Measurements from ENCODE around the gene CSTF3. TPM values are rescaled to one million over a fixed set of nuclear protein-coding genes. Genes with fewer than 3 reads are reported as not detected.

Gene CSTF3
- total RNA-seq, 2 experiments from 2014 or later = 31.7 to 33.7 TPM

DNA sequence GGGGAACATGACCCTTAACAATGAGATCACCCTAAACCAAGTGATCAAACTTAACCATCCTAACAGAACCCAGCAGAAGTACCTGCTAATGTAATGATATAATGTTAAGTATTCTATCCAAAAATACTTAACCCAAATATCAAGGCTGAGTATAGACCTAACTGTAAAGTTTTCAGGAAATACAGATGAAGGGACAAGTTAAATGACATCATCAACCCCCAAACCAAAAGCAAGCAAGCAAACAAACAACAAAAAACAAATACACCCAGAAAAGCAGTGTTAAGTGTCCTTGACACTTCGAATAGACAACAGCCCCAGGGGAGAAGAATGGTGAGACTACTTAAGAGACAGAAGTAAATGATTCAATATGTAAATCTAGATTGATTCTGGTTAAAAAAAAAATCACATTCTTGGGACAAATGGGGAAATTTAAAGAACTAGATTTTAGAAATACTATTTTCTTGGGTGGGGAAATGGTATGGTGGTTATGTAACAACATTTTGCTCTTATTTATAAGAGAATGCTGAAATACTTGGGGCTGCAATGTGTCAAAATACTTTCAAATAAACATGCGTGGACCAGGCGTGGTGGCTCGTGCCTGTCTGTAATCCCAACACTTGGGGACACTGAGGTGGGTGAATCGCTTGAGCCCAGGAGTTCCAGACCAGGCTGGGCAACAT is 2.5 kb downstream of the CSTF3 start:
- Mint-ChIP-seq H3K4me1 (ENCODE audit: low read depth) (peaks cover 53% of the 10 kb centered on the region), H3K36me3 (peaks cover 29% of the 10 kb centered on the region), H3K9me3 (no peaks in the 10 kb centered on the region), H3K4me3 (peak overlapping the region; percentile 52), H3K27me3 (no peaks in the 10 kb centered on the region), H3K27ac (no peak overlapping the region)
- no peak for DNase-seq
- ChIA-PET POLR2A (no interaction called here), CTCF (interaction anchor here (1.1 kb wide), 1 partner anchor 648 kb away, joined by 3 read pairs; no protein-coding TSS in a partner anchor)
- intact Hi-C loops (cut with micrococcal nuclease) = no loop called here

DNA sequence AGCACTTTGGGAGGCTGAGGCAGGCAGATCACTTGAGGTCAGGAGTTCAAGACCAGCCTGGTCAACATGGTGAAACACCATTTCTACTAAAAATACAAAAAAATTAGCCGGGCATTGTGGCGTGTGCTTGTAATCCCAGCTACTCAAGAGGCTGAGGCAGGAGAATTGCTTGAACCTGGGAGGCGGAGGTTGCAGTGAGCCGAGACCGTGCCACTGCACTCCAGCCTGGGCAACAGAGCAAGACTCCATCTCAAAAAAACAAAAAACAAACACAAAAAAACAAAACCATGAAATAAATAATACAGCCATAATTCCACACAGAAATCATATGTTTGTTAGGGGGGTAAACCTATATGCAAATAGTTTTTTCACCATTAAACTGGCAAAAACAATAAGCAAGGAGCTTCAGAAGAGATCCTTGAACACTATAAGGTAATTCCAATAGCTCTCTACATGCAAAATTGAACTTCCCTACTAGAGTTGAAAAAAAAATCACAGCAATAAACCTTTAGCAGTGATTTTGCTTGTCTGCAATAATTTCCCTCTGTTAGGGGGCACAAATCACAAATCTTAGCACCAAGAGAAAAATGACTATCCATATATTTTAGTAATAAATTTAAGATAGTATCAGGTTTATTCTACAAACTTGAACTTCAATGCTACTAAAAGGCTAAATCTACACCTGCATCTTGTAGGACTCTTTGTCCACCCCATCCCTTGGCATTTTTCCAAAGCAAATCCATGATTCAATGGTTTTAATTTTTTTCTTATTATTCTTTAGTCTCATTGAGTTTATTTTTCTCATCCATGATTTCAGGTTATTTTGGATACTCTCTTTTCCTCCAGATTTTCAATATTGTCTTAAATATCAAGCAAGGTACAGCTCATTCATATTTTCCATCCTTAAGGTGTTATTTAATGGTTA is 3.9 kb downstream of the CSTF3 start:
- Mint-ChIP-seq H3K4me1 (ENCODE audit: low read depth) (peaks cover 55% of the 10 kb centered on the region), H3K4me3 (no peak overlapping the region), H3K27me3 (no peaks in the 10 kb centered on the region), H3K9me3 (no peaks in the 10 kb centered on the region), H3K27ac (no peak overlapping the region), H3K36me3 (peaks cover 29% of the 10 kb centered on the region)
- ChIA-PET POLR2A (no interaction called here), CTCF (no interaction called here)
- intact Hi-C loops (cut with micrococcal nuclease) = no loop called here
- no peak for DNase-seq

DNA sequence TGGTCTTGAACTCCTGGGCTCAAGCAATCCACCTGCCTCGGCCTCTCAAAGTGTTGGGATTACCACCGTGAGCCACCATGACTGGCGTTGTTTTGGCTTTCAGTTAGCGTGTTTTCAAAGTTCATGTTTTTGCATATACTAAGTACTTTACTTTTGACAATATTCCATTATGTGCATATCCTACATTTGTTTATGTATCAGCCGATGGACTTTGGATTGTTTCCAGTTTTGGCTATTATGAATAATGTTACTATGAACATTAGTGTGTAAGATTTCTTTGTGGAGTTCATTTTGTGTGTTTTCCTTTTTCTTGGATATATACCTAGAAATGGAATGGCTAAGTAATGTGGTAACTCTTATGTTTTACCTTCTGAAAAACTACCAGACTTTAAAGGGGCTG is 9.9 kb downstream of the CSTF3 start:
- no peak overlapping the region for H3K4me3 Mint-ChIP-seq
- CTCF ChIA-PET = no interaction called here
- H3K4me1 Mint-ChIP-seq (ENCODE audit: low read depth) = peaks cover 21% of the 10 kb centered on the region
- H3K27ac Mint-ChIP-seq = no peak overlapping the region
- no peaks in the 10 kb centered on the region for H3K9me3 Mint-ChIP-seq
- intact Hi-C loops (cut with micrococcal nuclease) = no loop called here
- DNase-seq = no peak
- POLR2A ChIA-PET = no interaction called here
- H3K36me3 Mint-ChIP-seq = peaks cover 15% of the 10 kb centered on the region
- no peaks in the 10 kb centered on the region for H3K27me3 Mint-ChIP-seq

DNA sequence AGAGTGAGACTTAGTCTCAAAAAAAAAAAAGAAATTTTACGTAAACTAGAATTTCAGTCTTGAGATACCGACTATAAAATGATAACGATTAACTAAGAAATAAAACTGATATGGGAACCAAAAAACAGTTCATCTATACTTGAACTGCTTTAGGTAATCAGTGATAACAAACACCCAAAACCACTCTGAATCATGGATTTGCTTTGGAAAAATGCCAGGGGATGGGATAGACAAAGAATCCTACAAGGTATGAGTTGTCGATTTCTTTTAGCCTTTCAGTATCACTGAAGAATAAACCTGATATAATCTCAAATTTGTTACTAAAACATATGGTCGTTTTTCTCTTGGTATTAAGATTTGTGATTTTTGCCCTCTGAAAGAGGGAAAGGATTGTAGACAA is 13.7 kb downstream of the CSTF3 start:
- H3K27me3 Mint-ChIP-seq = no peaks in the 10 kb centered on the region
- no peak overlapping the region for H3K4me3 Mint-ChIP-seq
- DNase-seq = no peak
- H3K9me3 Mint-ChIP-seq = no peaks in the 10 kb centered on the region
- peaks cover 10% of the 10 kb centered on the region for H3K4me1 Mint-ChIP-seq (ENCODE audit: low read depth)
- H3K36me3 Mint-ChIP-seq = peaks cover 8% of the 10 kb centered on the region
- intact Hi-C loops (cut with micrococcal nuclease) = no loop called here
- ChIA-PET CTCF (interaction anchor here (0.6 kb wide), 1 partner anchor 14 kb away, joined by 3 read pairs; no protein-coding TSS in a partner anchor), POLR2A (no interaction called here)
- H3K27ac Mint-ChIP-seq = no peak overlapping the region

DNA sequence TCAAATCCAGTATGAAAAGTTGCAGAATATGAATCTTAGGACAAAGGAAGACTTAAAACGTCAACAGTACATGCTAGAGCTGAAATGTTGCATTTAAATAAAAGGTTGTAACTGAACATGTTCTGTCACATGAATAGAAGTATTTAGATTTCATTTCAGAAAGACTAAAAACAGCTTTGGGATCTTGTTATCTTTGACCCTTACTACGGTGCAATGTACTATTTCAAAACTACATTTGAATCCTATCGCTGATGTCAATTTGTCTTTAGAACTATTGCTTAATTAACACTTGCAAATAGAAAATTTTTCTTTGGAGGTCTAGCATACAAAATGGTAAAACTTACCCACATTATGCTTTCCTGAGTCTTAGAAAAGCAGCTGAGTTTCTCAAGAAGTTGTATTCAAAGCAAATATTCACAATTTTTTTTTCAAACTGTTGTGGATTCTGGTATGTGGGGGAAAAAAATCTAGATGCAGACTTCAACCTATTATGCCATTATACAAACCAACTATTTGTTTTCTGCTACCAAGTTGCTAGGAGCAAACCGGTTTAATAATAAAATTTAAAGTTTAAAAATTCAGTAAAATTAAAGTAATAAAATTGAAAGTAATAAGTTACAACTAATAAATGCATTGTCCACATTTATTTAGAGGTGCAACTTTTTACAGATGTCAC is 25.4 kb downstream of the CSTF3 start:
- H3K4me1 Mint-ChIP-seq (ENCODE audit: low read depth) = no peaks in the 10 kb centered on the region
- ChIA-PET CTCF (interaction anchor here (2.2 kb wide), 1 partner anchor 70 kb away, joined by 6 read pairs; no protein-coding TSS in a partner anchor), POLR2A (no interaction called here)
- no peak overlapping the region for H3K27ac Mint-ChIP-seq
- intact Hi-C loops (cut with micrococcal nuclease) = no loop called here
- DNase-seq = no peak
- H3K9me3 Mint-ChIP-seq = no peaks in the 10 kb centered on the region
- peaks cover 10% of the 10 kb centered on the region for H3K36me3 Mint-ChIP-seq
- H3K27me3 Mint-ChIP-seq = no peaks in the 10 kb centered on the region
- H3K4me3 Mint-ChIP-seq = no peak overlapping the region

DNA sequence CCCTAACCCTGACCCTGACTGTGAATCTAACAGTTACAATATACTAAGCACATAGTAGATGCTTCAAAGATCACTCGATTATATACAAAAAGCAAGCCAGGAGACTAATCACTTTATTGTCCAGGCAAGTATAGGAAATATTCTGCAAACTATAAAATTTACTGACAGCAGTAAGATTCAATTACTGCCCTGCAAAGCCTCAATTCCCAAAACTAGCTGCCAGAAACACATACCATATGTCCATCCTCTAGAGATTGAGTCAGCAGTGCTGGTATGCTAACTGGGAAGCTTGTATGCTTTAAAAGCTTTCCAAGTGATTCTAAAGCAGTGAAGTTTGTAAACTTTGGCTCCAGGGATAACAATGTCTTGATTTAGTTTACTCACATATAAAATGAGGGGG is 26.1 kb downstream of the CSTF3 start:
- no peaks in the 10 kb centered on the region for H3K4me1 Mint-ChIP-seq (ENCODE audit: low read depth)
- DNase-seq = no peak
- H3K27ac Mint-ChIP-seq = no peak overlapping the region
- H3K27me3 Mint-ChIP-seq = no peaks in the 10 kb centered on the region
- ChIA-PET POLR2A (no interaction called here), CTCF (no interaction called here)
- peaks cover 6% of the 10 kb centered on the region for H3K36me3 Mint-ChIP-seq
- no peaks in the 10 kb centered on the region for H3K9me3 Mint-ChIP-seq
- intact Hi-C loops (cut with micrococcal nuclease) = no loop called here
- no peak overlapping the region for H3K4me3 Mint-ChIP-seq

DNA sequence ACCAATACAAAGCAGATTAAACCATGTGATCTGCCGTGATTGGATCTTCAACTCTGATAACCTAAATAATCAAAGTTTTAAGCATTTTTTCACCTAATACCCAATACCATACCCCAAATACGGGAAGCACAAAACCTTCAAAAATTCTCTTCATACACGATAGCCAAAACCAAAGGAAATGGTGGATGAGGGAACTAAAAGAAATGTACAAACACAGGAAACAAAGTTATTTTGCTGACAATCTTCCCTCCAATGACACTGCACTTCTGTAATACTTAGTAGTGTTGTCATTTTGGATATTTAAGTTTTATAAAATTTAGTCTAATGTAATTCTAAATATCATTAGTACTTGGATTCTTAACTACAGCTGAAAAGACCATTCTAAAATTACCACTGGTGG is 27.0 kb downstream of the CSTF3 start:
- ChIA-PET POLR2A (no interaction called here), CTCF (no interaction called here)
- H3K4me3 Mint-ChIP-seq = no peak overlapping the region

DNA sequence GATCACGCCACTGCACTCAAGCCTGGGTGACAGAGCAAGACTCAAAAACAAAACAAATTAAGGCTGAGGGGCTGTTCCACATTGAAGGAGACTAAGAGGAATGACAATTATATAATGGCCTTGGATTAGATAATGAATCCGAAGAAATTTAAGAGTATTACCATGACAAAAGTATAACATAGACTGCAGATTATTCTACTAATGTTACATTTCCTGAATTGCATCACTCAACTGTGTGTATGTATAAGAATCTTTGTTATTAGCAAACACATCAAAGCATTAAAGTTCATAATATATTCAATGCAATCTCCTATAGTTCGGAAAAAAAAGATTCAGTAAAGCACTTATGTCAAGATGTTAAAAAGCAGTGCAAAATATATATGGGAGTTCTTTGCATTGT is 27.5 kb downstream of the CSTF3 start:
- Mint-ChIP-seq H3K9me3 (no peaks in the 10 kb centered on the region), H3K4me3 (no peak overlapping the region), H3K27ac (no peak overlapping the region), H3K36me3 (peaks cover 3% of the 10 kb centered on the region), H3K4me1 (ENCODE audit: low read depth) (peaks cover 2% of the 10 kb centered on the region), H3K27me3 (no peaks in the 10 kb centered on the region)
- intact Hi-C loops (cut with micrococcal nuclease) = no loop called here
- CTCF ChIA-PET = no interaction called here
- POLR2A ChIA-PET = no interaction called here
- DNase-seq = no peak

More for the DNA sequence above, 27.0 kb downstream of the CSTF3 start:
- intact Hi-C loops (cut with micrococcal nuclease) = no loop called here
- H3K9me3 Mint-ChIP-seq = no peaks in the 10 kb centered on the region
- peaks cover 3% of the 10 kb centered on the region for H3K36me3 Mint-ChIP-seq
- no peak overlapping the region for H3K27ac Mint-ChIP-seq
- DNase-seq = no peak
- H3K27me3 Mint-ChIP-seq = no peaks in the 10 kb centered on the region
- H3K4me1 Mint-ChIP-seq (ENCODE audit: low read depth) = no peaks in the 10 kb centered on the region

DNA sequence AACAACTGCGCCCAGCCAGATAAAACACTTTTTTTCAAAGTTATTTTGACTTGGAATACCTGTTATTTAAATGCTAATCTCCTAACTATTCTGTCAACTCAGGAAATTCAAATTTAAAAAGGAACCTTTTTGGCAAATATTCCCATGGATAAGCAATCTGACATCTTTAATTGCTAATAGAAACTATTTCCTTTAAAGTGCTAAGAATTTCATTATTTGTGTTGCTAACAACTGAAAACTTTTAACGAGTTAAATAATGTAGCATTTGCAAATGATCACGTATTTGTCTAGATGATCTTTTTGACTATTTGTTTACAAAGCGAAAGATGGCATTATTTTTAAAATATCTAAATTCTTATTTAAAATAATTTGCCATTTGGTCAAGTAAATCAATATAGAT is 28.8 kb downstream of the CSTF3 start:
- ChIA-PET POLR2A (no interaction called here), CTCF (no interaction called here)
- H3K9me3 Mint-ChIP-seq = no peaks in the 10 kb centered on the region
- intact Hi-C loops (cut with micrococcal nuclease) = no loop called here
- H3K4me3 Mint-ChIP-seq = no peak overlapping the region
- H3K27ac Mint-ChIP-seq = no peak overlapping the region
- no peak for DNase-seq
- H3K36me3 Mint-ChIP-seq = peaks cover 3% of the 10 kb centered on the region
- peaks cover 8% of the 10 kb centered on the region for H3K4me1 Mint-ChIP-seq (ENCODE audit: low read depth)
- no peaks in the 10 kb centered on the region for H3K27me3 Mint-ChIP-seq

DNA sequence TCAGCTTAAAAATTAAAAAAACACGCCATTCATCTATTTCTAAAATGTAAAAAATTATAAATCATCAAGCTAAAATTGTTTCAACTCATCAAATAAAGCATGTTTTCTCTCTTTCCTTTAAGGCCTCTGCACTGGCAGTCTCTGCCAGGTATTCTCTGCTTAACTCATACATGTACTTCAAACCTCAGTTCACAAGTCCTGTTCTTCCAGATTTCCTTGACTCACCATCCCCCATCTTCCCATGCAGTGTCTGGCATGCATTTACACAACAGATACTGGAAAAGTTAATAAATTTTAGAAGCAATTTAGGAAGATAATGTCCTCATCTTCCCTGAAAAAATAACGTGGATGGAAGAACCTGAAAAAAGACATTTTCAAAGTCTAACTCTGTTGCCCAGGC is 32.5 kb downstream of the CSTF3 start:
- ChIA-PET CTCF (interaction anchor here (0.6 to 1.1 kb wide), 4 partner anchors 14 to 1986 kb away, joined by 3 read pairs; no protein-coding TSS in a partner anchor), POLR2A (interaction anchor here (1.3 kb wide), 1 partner anchor 63 kb away, joined by 3 read pairs; no protein-coding TSS in a partner anchor)
- no peak for DNase-seq
- H3K9me3 Mint-ChIP-seq = no peaks in the 10 kb centered on the region
- H3K27me3 Mint-ChIP-seq = no peaks in the 10 kb centered on the region
- no peak overlapping the region for H3K27ac Mint-ChIP-seq
- intact Hi-C loops (cut with micrococcal nuclease) = no loop called here
- peaks cover 4% of the 10 kb centered on the region for H3K36me3 Mint-ChIP-seq
- no peak overlapping the region for H3K4me3 Mint-ChIP-seq
- peaks cover 8% of the 10 kb centered on the region for H3K4me1 Mint-ChIP-seq (ENCODE audit: low read depth)

DNA sequence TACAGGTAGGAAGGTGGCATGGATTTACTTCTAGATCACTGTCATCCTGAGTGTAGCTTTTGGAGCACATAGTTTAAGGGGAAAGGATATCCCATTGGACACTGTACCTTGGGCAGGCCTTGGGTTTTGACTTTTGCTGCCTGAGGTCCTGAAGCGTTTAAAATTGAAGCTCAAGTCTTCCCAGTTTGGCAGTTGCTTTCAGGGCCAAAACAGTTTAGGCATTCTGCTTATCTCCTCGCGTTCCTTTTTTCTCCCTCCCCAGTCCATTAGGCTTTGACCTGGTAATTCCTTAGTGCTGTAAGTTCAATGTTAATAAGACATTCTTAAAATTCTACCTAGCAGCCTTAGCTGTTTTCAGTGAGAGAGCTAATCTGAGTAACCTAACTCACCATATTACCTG is 35.7 kb downstream of the CSTF3 start:
- ChIA-PET POLR2A (no interaction called here), CTCF (interaction anchor here (0.6 kb wide), 1 partner anchor 958 kb away, joined by 3 read pairs; no protein-coding TSS in a partner anchor)
- Mint-ChIP-seq H3K27me3 (no peaks in the 10 kb centered on the region), H3K27ac (no peak overlapping the region), H3K4me1 (ENCODE audit: low read depth) (peaks cover 8% of the 10 kb centered on the region), H3K4me3 (no peak overlapping the region), H3K9me3 (no peaks in the 10 kb centered on the region), H3K36me3 (peaks cover 4% of the 10 kb centered on the region)
- intact Hi-C loops (cut with micrococcal nuclease) = no loop called here
- DNase-seq = no peak

DNA sequence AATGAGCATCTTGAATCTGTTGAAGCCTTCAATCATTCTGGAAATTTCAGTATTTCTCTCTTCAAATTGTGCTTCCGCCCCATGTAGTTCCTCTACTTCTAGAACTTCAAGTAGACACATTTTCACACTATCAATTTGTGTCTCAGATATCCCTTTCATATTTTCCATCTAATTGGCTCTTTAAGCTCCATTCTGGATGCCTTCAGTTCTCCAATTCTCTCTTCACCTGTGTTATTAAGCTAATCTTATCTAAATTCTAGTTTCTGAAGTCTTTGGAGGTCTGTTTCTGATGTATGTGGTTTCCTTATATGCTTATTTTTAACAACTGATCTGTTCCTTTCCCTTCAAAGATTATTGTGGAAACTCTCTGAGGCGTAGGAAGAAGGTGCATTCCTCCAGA is 36.3 kb downstream of the CSTF3 start:
- Mint-ChIP-seq H3K4me3 (no peak overlapping the region), H3K27ac (no peak overlapping the region), H3K36me3 (peaks cover 4% of the 10 kb centered on the region), H3K9me3 (no peaks in the 10 kb centered on the region), H3K27me3 (no peaks in the 10 kb centered on the region), H3K4me1 (ENCODE audit: low read depth) (peaks cover 8% of the 10 kb centered on the region)
- intact Hi-C loops (cut with micrococcal nuclease) = no loop called here
- CTCF ChIA-PET = interaction anchor here (0.6 kb wide), 1 partner anchor 959 kb away, joined by 3 read pairs; no protein-coding TSS in a partner anchor
- DNase-seq = no peak
- POLR2A ChIA-PET = no interaction called here

All from activated CD4-positive, alpha-beta memory T cell treated with anti-CD3 and anti-CD28 coated beads for 36 hours (primary cell).